Measurements from ENCODE around the gene RRP9.

The RRP9 gene

GRCh38 chr3:51955893-51956770, 14.4 kb upstream of the RRP9 start:
- no peak for DNase-seq (ENCODE audit: low spot score)

DNA sequence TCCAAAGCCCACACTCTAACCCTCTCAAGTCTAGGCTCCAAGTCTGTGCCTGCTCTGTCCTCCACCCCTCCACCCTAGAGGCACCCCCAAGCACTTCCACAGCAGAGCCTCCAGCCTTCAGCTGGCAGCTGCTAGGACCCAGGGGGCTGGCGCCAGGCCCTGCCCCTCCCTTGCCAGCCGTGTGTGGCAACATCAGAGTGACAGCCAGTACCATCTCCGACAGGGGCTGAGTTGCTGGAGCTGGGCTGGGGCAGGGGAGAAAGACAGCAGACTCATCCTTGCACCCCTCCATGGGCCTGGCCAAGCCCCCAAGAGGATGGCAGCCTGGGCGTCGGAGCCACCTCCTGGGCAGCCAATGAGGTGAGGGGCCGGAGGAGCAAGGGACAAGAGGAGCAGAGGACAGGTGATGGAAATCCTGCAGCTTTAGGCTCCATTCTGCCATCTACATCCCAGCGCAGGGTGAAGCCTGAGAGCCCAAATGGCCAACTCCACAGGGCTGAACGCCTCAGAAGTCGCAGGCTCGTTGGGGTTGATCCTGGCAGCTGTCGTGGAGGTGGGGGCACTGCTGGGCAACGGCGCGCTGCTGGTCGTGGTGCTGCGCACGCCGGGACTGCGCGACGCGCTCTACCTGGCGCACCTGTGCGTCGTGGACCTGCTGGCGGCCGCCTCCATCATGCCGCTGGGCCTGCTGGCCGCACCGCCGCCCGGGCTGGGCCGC, 13.6 kb upstream of the RRP9 start, which contains the start of gene GPR62:
Gene GPR62 (plus strand): TSS at position 207 of the 718 bp plus-strand sequence. CDS start 272 bp downstream, at position 479.
- DNase-seq (ENCODE audit: low spot score), result no peak

DNA sequence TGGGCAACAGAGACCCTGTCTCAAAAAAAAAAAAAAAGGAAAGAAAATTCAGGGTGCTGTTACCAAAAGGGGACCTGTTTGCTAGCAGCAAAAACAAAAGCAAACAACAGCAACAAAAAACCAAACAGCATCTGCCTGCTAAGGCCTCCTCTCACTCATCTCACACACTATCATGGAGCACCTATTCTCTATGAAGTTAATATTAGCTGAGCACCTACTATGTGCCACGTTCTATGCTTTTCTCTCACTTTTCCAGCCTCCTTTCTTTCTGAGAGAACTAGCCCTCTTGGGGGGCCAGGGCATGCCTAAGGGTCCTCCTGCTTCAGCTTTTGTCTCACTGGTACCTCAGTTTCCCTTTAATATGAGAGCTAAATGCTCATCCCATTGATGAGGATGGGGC, 13.0 kb upstream of the RRP9 start:
- DNase-seq (ENCODE audit: low spot score), result no peak

DNA sequence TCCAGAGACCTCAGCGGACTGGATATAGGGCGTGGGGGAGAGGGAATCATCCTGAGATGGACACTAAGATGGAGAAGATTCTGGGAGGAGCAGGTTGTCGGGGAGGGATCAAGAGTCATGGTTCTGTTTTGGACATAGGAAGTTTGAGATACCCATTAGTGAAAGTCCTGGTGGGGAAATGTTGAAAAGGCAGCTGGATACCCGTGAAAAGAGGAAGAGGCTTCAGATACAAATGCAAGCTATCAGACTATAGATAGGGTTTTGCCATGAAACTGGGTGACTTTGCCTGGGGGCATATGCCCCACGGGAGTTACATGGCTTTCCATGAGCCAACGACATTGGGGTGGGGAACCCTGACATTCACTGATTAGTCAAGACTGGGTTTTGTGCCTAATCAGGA, 12.4 kb upstream of the RRP9 start:
- no peak for DNase-seq (ENCODE audit: low spot score)

- no peak for DNase-seq (ENCODE audit: low spot score)
Observed at GRCh38 chr3:51953445-51953844, 11.7 kb upstream of the RRP9 start.

DNA sequence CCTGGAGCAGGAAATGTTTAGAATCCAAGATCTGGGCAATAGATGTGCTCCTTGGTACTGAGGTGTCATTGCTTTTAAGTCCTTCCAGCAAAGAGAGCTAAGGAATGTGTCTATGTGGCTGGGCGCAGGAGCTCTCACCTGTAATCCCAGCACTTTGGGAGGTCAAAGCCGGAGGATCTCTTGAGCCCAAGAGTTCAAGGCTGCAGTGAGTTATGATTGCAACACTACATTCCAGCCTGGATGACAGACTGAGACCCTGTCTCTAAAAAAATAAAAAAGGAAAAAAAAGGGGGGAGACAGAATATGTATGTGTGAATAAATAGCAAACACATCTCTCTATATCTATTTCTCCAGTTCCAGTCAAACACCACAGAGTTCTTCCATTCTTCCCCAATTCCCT, 9.2 kb upstream of the RRP9 start:
- no peak for DNase-seq (ENCODE audit: low spot score)

GRCh38 chr3:51949121-51949520, 7.4 kb upstream of the RRP9 start:
- DNase-seq (ENCODE audit: low spot score), result no peak

DNA sequence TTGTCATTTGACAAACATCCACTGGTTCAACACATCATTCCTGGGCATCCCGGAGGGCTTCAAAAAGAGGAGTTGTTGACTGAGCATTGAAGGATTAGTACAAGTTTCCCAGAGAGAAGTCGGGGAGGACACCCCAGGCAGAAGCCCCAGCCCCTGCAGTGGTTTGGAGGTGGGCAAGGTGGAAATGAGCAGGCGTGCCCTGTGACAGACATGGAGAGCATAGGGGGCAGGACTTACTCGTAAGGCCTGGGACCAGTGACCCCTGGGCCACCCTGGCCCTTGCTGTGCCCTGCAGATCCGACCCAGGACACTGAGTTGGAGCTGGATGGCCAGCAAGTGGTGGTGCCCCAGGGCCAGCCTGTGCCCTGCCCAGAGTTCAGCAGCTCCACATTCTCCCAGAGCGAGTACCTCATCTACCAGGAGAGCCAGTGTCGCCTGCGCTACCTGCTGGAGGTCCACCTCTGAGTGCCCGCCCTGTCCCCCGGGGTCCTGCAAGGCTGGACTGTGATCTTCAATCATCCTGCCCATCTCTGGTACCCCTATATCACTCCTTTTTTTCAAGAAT, 6.4 kb upstream of the RRP9 start:
- no peak for DNase-seq (ENCODE audit: low spot score)

DNA sequence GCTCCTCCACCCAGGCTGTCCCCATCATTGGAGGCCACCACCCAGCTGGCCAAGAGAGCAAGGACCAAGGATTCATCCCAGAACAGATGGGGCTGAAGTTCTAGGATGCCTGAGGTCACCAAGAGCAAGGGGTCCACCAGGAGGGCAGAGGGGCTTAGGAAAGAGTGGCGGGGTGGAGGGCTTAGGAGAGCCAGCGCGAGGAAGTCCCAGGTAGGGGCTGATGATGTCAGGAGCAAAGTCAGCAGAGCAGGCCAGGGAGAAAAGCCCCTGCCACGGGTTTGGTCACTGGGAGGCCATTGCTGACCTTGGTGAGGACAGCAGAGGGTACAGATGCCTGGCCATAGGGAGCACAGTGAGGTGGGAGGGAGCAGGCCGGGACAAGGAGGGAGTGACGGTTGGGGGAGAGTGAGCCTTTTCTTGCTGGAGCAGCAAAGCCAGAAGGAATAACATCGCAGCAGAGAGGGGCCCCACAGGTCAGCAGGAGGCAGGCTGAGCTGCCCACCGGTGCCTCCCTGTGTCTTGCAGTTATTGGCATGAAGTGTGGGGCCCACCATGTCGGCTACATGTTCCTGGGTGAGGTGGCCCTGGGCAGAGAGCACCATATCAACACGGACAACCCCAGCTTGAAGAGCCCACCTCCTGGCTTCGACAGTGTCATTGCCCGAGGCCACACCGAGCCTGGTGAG, 5.7 kb upstream of the RRP9 start:
- no peak for DNase-seq (ENCODE audit: low spot score)

DNA sequence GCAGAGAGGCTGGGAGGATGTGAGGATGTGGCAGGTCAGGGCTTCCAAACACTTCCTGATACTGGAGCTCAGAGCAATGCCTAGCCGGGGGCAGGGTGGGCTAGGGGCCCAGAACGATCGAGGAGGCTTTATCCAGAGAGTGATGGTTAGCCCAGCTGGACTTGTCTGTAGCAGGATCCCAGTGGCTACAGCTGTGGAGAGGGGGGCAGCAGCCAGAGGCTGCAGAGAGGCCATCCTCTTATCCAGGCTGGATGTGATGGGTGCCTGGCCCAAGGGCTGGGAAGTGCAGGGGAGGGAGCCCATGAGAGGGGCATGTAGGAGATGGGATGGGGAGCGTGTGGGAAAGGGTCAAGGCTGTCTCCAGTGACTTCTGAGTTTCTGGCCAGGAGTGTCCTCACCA, 5.1 kb upstream of the RRP9 start:
- DNase-seq (ENCODE audit: low spot score), result no peak

- DNase-seq (ENCODE audit: low spot score), result no peak
Observed at GRCh38 chr3:51945926-51946705, 4.4 kb upstream of the RRP9 start.

GRCh38 chr3:51945031-51945840, 3.5 kb upstream of the RRP9 start:
- DNase-seq (ENCODE audit: low spot score), result no peak

DNA sequence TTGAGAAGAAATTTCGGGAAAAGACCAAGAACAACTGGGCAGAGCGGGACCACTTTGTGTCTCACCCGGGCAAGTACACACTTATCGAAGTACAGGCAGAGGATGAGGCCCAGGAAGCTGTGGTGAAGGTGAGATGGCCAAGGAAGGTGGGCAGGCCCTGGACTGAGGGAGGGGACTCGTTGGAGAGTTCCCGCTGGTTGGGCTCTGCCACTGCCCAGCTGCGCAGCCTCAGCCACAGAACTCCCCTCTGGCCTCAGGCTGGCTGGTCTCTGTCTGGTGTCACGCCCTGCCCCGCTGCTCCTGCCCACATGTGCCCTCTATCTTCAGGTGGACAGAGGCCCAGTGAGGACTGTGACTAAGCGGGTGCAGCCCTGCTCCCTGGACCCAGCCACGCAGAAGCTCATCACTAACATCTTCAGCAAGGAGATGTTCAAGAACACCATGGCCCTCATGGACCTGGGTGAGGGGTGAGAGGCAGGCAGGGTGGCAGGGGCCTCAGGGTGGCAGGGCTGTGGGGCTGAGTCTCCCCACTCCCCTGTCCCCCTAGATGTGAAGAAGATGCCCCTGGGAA, 2.8 kb upstream of the RRP9 start:
- DNase-seq (ENCODE audit: low spot score), result no peak

GRCh38 chr3:51943451-51944391, 2.0 kb upstream of the RRP9 start:
- DNase-seq (ENCODE audit: low spot score), result no peak

DNA sequence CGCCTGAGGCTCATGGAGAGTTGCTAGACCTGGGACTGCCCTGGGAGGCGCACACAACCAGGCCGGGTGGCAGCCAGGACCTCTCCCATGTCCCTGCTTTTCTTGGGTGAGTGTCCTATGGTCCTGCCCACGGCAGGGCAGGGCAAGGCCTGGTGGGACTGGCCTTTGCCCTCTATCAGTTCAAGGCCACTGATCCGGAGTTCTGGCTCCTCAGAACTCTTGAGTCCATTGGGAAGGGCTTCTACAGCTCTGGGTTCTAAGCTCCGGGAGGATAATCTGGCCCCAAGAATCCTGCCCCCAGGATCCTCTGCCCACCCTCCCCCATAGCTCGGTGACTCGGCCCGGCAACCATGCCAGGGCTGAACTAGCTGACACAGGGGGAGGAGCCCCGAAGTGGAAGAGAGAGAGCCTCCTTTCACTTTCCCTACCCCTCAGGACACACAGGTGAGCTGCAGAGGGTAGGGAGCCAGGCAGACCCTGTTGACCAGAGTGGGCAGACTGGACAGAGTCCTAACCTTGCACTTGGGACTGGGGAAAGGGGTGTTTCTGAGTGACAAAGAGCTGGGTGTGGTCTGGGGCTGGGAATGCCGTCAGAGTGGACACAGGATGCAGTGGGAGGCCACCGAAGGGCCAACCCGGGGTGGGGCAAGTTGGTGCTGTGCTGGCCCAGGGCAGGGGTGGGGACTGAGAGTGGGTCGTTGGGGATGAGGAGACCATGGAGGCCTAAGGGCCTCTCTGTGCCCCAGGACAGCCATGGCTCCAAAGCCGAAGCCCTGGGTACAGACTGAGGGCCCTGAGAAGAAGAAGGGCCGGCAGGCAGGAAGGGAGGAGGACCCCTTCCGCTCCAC, 1.1 kb upstream of the RRP9 start:
- DNase-seq (ENCODE audit: low spot score), result no peak

DNA sequence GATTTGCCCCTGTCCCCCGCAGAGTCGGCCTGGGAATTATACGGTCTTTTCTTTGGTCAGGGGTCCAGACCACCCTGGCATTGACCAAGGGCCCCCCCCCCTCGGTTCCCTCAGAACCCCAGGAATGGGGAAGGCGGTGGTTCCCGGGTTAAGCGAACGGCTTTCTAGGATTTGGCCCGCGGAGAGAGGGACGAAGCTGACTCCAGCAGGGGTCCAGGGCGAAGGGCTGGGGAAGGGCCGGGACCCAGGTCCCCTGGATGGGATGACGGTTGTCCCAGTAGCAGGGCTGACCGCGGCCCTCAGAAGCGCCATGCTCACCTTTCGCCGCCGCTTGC, 274 bp downstream of the RRP9 start:
- no peak for DNase-seq (ENCODE audit: low spot score)

GRCh38 chr3:51940648-51941462, 849 bp downstream of the RRP9 start:
- DNase-seq (ENCODE audit: low spot score), result no peak

Data from SK-N-DZ (cell line).